NCI-H226 (cell line): ENCODE data around the gene NDUFA13.

Source experiments
- DNase-seq: peaks from one replicate; pipeline ENCODE4 v3.0.0-alpha.2; 2015

Gene NDUFA13

DNA sequence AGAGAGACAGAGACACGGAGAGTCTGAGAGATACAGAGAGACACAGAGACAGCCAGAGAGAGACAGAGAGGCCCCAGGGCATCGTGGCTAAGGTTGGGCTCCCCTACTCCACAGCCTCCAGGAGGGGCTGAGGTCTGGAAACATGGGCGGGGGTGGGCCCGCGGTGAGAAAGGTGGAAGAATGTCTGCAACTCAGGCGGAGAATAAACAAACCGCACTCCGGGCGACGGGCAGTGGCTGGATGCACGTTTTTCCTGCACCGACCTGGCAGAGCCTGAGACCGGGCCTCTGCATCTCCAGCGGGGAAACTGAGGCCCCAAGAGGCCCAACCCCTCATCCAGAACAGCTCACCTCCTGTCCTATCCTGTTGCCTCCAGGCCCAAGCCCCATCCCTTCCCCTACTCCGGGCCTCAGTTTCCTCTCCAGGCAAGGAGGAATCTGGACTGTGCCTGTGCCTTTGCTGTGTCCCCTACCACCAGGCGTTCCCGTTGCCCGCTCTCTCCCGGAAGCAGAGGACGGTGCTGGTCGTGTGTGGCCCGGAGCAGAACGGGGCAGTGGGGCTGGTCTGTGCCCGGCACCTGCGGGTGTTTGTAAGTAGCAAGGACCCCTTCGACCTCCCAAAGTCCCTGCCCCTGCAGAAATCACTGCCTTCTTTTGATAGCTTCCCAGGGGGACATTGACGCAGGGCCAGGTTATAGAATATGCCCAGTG lies 18.7 kb downstream of the NDUFA13 start:
- no peak for DNase-seq

DNA sequence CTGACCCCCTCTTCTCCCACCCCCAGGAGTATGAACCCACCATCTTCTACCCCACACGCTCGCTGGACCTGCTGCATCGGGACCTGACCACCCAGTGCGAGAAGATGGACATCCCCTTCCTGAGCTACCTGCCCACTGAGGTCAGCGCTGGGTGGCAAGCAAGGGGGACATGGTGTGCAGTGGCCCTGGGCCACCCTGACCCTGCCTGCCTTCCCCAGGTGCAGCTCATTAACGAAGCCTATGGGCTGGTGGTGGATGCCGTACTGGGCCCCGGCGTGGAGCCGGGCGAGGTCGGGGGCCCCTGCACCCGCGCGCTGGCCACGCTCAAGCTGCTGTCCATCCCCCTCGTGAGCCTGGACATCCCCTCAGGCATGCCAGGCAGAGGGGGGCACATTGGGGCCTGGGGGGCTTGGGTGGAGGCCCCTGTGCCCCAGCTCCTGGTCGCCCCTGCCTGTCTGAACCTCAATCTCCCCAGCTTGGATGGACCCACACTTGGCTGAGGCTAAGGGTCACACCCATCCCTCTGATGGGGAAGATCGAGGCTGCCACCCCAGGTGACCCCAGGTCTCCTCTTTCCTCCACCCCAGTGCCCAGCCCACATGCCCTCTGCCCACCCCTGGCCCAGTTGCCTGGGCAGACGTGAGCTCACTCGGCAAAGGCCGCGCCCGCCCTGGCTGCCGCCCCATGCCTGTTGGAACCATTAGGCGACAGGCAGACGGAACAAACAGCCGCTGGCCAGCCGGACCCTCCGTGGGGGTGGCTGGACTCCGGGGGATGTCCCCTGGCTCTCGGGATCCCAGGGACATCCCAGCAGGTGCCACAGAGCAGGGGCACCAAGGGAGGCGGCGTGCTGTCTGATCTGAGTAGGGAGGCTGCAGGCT lies 19.5 kb downstream of the NDUFA13 start:
- no peak for DNase-seq

DNA sequence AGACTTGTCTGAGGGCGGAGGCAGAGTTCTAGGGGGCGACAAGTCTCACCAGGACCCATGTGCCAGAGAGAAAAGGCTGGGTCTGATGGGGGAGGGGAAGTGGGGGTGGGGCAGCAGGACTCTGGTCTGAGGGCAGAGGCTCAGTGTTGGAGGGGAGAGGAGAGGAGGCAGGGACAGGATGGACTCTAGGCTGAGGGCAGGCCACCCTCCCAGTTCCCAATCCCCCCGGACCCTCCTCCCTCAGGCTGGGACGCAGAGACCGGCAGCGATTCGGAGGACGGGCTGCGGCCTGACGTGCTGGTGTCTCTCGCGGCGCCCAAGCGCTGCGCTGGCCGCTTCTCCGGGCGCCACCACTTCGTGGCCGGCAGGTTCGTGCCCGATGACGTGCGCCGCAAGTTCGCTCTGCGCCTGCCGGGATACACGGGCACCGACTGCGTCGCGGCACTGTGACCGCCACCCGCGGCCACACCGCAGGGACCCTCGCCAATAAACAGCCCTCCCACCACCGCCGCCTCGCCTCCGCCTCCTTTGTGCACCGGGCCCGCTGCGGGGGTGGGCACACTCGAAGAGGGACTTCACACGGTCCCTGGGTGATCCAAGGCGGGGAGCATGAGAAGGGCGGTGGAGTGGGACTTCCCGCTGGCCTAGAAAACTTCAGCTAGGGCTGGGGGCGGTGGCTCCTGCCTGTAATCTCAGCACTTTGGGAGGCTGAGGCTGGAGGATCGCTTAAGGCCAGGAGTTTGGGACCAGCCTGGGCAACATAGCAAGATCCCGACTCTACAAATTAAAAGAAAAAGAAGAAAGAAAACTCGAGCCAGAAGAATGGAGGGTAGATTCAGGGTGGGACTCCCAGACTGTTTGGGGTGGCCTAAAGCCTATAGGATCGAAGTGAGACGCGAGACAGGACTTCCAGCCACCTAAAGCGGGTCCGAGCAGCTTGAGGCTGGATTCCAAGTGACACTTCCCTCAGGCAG lies 21.3 kb downstream of the NDUFA13 start:
- no peak for DNase-seq

DNA sequence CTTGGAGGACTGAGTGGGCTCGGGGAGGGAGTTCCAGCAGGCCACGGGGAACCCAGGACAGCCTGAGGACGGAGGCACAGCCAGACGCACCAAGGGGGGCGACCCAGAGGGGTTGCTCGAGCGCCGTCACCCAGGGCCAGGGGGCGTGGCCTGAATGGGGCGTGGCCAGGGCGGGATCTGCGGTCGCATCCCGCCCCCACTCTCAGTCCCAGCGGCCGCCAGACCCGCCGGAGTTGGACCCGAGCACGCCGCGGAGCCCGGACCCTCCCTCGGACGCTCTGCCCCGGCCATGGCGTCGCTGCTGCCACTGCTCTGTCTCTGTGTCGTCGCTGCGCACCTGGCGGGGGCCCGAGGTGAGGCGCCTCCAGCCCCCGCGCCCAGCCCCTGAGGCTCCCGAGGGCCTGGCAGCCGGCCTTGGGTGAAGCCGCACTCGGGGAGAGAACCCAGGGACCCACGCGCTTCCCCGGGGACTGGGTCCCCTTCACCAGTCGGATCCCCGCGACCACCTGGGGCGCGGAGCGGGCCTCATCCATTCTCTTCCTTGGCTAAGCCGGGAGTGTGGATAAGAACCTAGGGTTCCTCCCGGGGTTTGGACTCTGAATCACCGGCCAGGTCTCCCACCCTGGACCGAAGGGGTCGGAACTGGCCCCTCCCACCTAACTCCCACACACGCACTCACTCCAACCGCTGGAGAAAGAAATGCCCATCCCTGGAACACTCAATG lies 22.2 kb downstream of the NDUFA13 start, which contains the start of gene CILP2:
Gene CILP2, plus strand, starts transcription at position 205 of the 724 bp plus-strand sequence. Its CDS starts 85 bp downstream, at position 290.
- no peak for DNase-seq

DNA sequence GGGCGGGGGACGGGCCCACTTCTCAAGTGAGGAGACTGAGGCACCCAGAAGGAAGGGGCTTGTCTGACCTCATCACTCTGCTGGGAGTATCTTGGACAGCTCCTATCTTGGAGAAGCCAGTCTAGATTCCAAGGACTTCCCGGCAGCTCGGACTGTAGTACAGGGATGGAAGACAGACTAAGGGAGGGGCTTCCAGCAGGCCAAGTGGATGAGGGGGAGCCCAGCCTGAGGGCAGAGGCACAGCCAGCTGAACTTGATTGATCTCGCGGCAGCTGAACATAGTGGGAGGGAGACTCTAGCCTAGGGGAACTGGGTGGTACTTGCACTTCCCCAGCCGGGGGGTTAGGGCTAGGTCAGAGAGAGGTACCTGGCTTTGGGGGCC lies 22.8 kb downstream of the NDUFA13 start:
- no peak for DNase-seq

DNA sequence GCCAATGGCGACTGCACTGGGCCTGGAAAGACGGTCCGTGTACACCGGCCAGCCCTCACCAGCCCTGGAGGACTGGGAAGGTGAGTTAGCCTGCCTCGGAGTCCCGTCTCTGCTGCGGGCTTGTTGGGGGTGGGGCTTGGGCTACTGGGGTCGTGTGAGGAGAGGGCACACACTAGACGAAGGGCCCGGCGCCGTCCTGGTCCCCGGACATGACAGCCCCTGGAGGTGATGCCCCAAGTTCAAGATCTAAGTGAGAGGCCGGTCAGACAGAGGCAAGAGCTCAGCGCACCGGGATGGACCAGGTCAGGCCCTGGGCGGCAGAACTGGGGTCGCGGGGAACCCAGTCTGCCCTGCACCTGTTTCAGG lies 23.7 kb downstream of the NDUFA13 start:
- no peak for DNase-seq

DNA sequence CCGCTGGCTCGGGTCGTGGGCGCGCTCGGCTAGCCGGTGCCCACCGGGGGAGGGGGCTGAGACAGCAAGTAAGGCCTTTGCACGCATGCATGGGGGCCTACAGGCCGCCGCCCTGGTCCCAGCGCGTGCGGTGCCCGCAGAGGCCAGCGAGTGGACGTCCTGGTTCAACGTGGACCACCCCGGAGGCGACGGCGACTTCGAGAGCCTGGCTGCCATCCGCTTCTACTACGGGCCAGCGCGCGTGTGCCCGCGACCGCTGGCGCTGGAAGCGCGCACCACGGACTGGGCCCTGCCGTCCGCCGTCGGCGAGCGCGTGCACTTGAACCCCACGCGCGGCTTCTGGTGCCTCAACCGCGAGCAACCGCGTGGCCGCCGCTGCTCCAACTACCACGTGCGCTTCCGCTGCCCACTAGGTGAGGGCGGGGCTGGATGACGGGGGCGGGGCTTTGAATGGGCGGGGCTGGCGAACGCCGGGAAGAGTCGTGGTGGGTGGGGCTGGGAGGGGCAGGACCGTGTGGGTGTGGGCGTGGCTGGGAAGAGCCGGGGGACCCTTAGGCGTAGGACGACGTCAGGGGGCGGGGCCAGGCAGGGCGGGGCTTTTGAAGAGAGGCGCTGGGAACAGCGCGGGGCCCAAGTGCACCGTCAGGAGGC lies 24.2 kb downstream of the NDUFA13 start:
- no peak for DNase-seq

DNA sequence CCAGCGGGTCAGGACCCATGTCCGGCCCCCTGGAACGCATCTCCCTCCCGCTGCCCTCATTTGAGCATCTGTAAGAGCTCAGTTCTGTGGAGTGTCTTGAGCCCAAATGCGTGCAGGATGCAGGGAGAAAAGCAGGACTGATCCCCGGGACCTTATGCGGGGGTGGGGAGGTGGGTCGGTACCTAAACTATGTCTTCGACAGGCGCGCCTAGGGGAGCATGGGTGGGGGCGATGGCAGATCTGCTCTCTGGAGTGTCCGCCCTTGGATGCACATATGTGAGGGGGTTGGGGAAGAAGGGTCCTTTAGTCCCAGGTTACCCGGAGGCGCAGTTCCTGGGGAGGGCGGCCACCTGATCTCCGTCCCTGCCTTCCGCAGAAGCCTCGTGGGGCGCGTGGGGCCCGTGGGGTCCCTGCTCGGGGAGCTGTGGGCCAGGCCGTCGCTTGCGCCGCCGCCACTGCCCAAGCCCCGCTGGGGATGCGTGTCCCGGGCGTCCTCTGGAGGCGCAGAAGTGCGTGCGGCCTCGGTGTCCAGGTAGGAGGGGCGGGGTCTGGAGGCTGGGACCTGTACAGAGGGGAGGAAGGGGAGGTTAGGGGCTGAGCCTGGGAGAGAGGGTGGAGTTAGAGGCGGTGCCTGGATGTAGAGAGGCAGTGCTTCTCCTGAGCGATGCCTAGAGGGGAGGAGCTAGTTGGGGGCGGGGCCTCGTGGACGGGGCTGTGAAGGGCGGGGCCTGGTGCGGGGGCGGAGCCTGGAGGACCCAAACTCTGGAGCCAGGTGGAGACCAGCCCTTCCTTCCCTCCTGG lies 24.9 kb downstream of the NDUFA13 start:
- DNase-seq: no peak

DNA sequence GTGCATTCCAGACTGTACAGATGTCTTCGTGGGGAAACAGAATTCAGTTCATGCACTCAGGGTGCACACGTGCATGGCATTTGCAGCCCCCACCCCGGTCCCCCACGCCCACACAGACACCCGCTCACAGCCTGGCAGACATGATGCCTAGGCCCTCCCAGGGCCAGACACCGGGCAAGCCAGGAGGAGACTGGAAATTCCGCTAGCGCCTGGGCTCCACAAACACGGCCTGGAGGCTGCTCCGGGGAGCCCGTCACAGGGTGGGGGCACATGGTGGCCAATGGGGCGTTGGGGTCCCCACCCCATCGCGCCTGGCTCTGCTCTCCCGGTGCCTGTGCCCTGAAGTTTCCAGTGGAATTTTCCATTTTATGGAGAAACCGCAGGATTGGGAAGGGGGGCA lies 25.6 kb downstream of the NDUFA13 start:
- DNase-seq: no peak

DNA sequence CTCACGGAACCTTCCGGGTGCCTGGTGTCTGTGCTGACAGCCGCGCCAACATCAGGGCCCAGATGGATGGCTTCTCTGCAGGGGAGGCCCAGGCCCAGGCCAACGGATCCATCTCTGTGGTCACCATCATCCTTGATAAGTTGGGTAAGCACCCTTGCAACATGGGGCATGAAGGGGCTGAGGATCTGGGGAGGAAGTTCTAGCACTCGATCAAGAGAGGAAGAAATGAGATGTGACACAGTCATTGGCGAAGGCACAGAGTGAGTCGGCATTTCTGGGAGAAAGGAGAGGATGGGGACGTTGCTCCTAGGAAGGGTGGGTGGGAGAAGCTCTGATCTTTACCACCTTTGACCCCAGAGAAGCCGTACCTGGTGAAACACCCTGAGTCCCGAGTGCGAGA lies 26.5 kb downstream of the NDUFA13 start:
- no peak for DNase-seq

DNA sequence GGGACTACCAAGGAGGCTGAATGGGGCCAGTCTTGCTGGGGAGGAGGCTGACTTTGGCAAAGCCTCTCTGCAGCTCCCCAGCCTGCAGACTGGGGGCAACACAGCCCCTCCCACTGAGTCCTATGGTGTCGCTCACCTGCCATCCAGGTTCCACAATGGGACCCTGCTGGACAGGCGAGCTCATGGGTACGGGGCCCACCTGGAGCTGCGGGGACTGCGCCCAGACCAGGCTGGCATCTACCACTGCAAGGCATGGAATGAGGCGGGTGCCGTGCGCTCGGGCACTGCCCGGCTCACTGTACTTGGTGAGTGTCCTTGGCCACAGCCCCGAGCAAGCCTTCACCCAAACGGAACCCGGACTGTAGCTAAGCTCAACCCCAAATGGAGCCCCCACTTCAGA lies 27.1 kb downstream of the NDUFA13 start:
- DNase-seq: no peak

DNA sequence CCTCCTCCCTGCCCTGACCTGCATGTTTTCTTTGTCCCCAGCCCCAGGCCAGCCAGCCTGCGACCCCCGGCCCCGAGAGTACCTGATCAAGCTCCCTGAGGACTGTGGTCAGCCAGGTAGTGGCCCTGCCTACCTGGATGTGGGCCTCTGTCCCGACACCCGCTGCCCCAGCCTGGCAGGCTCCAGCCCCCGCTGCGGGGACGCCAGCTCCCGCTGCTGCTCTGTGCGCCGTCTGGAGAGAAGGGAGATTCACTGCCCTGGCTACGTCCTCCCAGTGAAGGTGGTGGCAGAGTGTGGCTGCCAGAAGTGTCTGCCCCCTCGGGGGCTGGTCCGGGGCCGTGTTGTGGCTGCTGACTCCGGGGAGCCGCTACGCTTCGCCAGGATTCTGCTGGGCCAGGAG lies 27.6 kb downstream of the NDUFA13 start:
- no peak for DNase-seq

DNA sequence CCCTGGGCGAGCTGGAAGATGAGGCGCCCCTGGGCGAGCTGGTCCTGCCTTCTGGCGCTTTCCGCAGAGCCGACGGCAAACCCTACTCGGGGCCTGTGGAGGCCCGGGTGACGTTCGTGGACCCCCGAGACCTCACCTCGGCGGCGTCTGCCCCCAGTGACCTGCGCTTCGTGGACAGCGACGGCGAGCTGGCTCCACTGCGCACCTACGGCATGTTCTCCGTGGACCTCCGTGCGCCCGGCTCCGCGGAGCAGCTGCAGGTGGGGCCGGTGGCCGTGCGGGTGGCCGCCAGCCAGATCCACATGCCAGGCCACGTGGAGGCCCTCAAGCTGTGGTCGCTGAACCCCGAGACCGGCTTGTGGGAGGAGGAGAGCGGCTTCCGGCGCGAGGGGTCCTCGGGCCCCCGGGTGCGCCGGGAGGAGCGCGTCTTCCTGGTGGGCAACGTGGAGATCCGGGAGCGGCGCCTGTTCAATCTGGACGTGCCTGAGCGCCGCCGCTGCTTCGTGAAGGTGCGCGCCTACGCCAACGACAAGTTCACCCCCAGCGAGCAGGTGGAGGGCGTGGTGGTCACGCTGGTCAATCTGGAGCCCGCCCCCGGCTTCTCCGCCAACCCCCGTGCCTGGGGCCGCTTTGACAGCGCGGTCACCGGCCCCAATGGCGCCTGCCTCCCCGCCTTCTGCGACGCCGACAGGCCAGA lies 28.4 kb downstream of the NDUFA13 start:
- no peak for DNase-seq

DNA sequence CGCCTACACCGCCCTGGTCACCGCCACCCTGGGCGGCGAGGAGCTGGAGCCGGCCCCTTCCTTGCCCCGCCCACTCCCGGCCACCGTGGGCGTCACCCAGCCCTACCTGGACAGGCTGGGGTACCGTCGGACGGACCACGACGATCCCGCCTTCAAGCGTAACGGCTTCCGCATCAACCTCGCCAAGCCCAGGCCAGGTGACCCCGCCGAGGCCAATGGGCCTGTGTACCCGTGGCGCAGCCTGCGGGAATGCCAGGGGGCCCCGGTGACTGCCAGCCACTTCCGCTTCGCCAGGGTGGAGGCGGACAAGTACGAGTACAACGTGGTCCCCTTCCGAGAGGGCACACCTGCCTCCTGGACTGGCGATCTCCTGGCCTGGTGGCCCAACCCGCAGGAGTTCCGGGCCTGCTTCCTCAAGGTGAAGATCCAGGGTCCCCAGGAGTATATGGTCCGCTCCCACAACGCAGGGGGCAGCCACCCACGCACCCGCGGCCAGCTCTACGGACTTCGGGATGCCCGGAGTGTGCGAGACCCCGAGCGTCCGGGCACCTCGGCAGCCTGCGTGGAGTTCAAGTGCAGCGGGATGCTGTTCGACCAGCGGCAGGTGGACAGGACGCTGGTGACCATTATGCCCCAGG lies 29.0 kb downstream of the NDUFA13 start:
- no peak for DNase-seq

DNA sequence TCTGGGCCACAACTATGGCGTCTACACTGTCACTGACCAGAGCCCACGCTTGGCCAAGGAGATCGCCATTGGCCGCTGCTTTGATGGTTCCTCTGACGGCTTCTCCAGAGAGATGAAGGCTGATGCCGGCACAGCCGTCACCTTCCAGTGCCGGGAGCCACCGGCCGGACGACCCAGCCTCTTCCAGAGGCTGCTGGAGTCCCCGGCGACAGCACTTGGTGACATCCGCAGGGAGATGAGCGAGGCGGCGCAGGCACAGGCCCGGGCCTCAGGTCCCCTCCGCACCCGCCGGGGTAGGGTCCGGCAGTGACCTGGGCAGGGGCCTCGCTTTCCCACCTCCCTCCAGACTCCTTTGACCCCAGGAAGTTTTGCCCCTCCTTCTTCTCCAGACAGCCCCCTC lies 29.7 kb downstream of the NDUFA13 start:
- no peak for DNase-seq

DNA sequence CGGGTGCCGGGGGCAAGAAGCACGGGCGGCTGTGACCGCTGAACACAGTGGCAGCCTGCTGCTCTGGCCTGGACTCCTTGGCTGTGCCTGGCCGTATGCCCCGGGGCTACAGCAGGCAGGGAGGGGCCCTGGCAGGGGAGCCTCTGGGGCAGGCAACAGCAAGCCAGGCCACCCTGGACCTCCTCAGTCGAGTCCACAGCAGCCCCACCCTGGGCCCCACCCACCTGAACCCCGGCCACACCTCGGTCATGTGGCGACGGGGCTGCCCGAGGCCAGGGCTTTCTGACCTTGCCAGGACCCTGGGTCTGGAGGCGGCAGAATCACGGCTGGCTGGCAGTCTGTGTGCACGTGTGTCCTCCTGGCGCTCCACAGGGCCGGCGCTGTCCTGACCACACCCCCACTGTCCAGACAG lies 30.7 kb downstream of the NDUFA13 start:
- DNase-seq: no peak

DNA sequence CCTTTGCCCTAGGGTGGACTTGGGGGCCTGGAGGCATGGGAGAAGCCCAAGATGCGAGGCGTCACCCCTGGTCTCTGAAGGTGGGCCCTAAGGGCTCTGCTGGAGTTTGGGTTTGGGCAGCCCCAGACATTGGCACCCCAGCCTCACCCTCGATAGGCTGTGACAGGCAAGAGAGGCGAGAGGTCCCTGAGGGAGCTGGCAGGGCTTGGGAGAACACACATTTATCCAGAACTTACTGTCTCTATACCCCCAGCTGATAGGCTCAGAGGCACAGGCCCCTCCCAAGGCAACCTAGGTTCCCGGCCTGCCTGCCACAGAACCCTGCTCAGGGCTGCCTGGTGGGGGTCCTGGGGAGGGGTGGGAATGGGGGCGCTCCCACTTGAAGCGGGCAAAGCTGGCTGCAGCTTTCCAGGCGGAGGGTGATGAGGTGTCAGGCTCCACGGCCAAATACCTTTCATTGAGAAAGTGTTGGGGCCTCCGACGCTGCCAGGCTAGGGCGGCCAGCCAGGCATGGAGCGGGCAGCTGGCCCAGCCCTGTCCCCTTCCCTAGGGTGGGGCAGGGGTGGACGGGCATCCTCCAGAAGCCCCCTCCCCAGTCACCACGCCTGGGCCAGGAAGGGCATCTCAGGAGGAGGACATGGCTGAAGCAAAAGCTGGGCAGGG lies 31.8 kb downstream of the NDUFA13 start:
- no peak for DNase-seq

DNA sequence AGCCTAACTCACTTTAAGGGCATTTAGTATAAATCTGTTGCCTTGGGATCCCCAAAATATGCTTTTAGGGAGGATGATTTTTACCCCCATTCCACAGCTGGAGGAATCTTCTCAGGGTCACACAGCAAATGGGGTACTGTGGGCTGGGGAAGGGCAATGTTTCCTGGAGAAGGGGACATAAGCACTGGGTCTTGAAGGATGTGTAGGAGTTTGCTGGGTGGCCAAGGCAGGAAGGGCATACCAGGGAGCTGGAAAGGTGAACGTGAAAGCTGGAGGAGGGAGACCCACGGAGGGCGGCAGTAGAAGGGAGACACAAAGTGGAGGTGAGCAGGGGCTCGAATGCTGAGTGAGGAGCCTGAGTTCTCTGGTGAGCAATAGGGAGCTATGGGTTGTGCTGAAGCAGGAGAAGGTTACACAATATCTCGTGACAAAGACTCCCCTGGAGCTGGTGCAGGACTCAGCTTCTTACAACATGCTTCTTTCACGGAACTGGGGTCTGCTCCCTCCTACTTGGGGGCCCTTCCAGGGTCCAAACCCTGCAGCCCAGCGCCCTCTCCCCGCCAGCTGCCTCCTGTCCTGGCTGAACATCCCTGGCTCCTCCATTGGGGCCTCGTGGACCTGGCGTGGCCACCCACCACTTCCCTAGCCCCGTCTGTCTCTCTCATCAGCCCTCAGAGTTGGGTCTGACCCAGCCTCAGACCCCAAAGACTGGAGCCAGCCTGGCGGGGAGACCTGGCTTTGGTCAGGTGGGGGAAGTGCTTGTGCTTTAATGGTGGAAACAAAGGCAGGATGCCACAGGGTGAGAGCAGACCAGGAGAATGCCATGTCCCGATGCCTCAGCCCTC lies 33.1 kb downstream of the NDUFA13 start:
- no peak for DNase-seq
